Chondrocyte (in vitro differentiated cells): ENCODE results near the gene ATP7B. TPM values are rescaled to one million over a fixed set of nuclear protein-coding genes. Genes with fewer than 3 reads are reported as not detected.

Experiments used
- DNase-seq: peaks from one replicate; pipeline ENCODE4 v3.0.0; 2021; ENCODE audit warnings: mixed read lengths, low spot score
- H3K27ac Mint-ChIP-seq: one replicate; pipeline ENCODE4 v1.8.0; 2021; ENCODE audit warnings: mild to moderate bottlenecking, moderate library complexity, mixed read lengths; ENCODE audit not compliant: unreplicated experiment
- H3K27me3 Mint-ChIP-seq: 2 replicates; pipeline ENCODE4 v1.8.0; 2021; ENCODE audit warnings: low read depth, mixed read lengths
- H3K36me3 Mint-ChIP-seq: 2 replicates; pipeline ENCODE4 v1.8.0; 2021; ENCODE audit warnings: low read depth, mixed read lengths
- H3K4me1 Mint-ChIP-seq: 2 replicates; pipeline ENCODE4 v1.8.0; 2021; ENCODE audit warnings: low read depth, mild to moderate bottlenecking, mixed read lengths
- H3K4me3 Mint-ChIP-seq: one replicate; pipeline ENCODE4 v1.8.0; 2021; ENCODE audit warnings: mild to moderate bottlenecking, moderate library complexity, mixed read lengths; ENCODE audit not compliant: unreplicated experiment
- H3K9me3 Mint-ChIP-seq: 2 replicates; pipeline ENCODE4 v1.8.0; 2021; ENCODE audit warnings: low read depth, mixed read lengths
- total RNA-seq: library from RNA; stranded (reverse); gene quantifications from 3 replicates; pipeline ENCODE4 v1.2.1, GENCODE V29; 2021
- TF ChIP-seq, protein P1 (sequence below): fragments of 200-600 bp; sonication (generic); IDR thresholded peaks from 2 replicates; pipeline ENCODE4 v1.5.0; 2021; ENCODE audit warnings: antibody characterized with exemption, mild to moderate bottlenecking, moderate library complexity

Gene ATP7B
- total RNA-seq, 1 donor from 2014 or later: 16.8 TPM

DNA sequence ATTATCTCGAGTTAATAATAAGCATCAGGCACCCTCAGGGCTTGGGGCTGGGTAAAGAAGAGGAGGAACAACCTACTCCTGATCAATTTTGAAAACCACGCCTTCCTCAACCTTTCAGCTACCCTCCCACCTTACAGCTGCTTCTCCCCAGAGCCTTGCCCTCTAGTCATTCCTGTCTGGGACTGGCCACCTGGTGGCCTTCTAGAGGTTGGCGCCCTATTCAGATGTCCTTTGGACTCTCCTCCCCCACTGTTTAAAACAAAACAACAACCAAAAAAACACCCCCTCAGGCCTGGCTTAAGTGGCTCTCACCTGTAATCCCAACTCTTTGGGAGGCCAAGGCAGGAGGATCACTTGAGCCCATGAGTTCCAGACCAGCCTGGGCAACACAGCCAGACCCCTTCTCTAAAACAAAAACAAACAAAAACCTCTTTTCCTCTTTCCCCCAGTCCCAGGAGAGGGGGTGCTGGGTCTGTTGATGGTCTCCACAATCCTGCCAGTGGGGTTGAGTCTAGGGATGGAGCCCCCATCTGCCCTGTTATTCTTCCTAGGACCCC, 87.2 kb downstream of the ATP7B start:
- Mint-ChIP-seq H3K9me3 (no peaks in the 10 kb centered on the region), H3K4me3 (no peak overlapping the region), H3K36me3 (peaks cover 2% of the 10 kb centered on the region), H3K27ac (no peak overlapping the region), H3K27me3 (no peaks in the 10 kb centered on the region), H3K4me1 (no peaks in the 10 kb centered on the region)
- TF ChIP-seq, protein P1, sequence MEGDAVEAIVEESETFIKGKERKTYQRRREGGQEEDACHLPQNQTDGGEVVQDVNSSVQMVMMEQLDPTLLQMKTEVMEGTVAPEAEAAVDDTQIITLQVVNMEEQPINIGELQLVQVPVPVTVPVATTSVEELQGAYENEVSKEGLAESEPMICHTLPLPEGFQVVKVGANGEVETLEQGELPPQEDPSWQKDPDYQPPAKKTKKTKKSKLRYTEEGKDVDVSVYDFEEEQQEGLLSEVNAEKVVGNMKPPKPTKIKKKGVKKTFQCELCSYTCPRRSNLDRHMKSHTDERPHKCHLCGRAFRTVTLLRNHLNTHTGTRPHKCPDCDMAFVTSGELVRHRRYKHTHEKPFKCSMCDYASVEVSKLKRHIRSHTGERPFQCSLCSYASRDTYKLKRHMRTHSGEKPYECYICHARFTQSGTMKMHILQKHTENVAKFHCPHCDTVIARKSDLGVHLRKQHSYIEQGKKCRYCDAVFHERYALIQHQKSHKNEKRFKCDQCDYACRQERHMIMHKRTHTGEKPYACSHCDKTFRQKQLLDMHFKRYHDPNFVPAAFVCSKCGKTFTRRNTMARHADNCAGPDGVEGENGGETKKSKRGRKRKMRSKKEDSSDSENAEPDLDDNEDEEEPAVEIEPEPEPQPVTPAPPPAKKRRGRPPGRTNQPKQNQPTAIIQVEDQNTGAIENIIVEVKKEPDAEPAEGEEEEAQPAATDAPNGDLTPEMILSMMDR: peak; percentile 43
- DNase-seq: no peak

DNA sequence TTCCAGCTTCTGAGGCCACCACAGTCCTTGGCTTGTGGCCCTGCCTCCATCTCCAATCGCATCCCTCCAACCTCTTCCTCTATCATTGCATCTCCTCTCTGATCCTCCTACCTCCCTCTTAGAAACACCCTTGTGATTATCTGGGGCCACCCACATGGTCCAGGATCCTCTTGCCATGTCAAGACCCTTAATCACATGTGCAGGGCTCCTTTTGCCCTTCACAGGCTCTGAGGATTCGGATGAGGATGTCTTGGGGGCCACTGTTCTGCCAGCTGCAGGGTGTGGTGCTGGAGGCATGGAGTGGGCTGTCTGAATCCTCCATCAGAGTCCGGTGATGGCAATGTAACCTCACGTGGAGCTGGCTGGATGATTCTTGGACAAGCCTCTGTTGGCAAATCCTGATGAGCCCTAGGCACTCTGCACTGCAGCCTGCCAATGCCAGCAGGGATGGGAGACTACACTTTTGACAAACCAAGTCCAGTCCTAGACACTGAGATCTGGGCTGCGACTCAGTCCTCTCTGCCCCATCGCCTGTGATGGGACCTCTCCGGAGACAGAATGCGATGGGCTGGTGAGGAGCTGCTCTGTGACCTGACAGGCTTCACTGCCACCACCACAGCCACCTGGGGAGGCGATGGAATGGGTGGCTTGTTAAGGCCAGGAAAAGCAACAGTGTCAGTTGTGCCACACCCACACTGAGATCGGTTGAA, 88.3 kb downstream of the ATP7B start:
- Mint-ChIP-seq H3K27me3 (no peaks in the 10 kb centered on the region), H3K4me1 (no peaks in the 10 kb centered on the region), H3K36me3 (peaks cover 2% of the 10 kb centered on the region), H3K4me3 (no peak overlapping the region), H3K9me3 (no peaks in the 10 kb centered on the region), H3K27ac (no peak overlapping the region)
- no peak for DNase-seq
- TF ChIP-seq, protein P1: no peak

DNA sequence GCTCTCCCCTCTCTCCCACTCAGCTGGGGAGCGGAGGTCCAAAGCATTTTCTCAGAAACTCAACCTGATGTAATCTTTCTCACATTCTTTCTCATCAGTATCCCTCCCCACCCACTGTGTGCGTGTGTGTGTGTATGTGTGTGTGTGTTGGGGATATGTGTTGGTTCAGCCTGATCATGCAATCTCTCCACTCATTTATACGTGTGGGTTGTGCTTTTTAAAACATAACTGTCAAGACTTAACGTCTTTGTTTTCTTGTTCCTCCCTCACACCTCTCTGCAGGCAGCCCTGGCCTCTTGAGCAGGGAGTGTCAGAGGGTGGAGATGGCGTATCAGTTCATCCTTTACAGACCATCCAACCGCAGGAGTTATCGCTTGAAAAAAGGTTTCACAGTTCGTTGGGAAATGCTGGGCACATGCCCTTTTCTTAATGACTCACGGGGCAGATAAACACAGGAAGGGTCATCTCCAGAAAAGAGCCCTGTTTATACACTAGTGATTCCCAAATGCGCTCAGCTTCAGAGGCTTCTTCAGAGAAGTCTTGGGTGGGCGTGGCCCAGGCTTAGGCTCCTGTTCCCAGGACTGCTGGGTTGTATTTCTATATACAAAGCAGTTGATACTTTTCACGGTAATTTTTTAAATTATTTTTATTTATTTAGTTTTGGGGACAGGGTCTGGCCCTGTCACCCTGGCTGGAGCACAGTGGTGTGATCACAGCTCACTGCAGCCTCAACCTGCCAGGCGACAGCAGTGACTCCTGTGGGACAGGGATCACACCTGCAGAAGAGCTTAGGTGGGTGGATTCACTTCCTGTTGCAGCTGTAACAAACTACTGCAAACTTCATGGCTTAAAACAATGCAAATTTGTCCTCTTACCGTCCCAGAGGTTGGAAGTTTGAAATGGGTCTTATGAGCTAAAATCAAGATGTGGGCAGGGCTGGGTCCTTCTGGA, 89.2 kb downstream of the ATP7B start:
- no peak for DNase-seq
- Mint-ChIP-seq H3K9me3 (no peaks in the 10 kb centered on the region), H3K27me3 (no peaks in the 10 kb centered on the region), H3K4me3 (no peak overlapping the region), H3K27ac (no peak overlapping the region), H3K4me1 (no peaks in the 10 kb centered on the region), H3K36me3 (peaks cover 2% of the 10 kb centered on the region)
- TF ChIP-seq, protein P1: no peak

DNA sequence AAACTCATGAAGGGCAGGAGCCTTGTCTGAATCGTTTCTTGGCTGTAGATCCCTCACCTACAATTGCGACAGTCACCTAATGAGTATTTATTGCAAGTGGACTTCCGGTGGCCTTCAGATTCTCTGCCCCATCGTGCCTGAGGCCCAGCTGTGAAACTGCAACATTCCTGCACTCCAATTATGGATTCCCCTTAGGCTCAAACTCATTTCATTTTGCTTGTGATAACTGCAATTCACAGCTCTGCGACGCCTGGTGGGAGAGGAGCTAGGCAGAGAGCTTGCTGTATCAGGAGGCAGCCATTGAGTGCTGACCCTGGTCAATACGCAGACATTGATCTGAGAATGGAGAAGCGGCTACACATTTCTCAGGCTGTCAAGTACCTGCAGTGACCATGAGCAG, 90.5 kb downstream of the ATP7B start:
- no peaks in the 10 kb centered on the region for H3K9me3 Mint-ChIP-seq
- no peak for DNase-seq
- peaks cover 4% of the 10 kb centered on the region for H3K36me3 Mint-ChIP-seq
- H3K4me3 Mint-ChIP-seq: no peak overlapping the region
- H3K4me1 Mint-ChIP-seq: no peaks in the 10 kb centered on the region
- H3K27ac Mint-ChIP-seq: no peak overlapping the region
- TF ChIP-seq, protein P1: no peak
- H3K27me3 Mint-ChIP-seq: no peaks in the 10 kb centered on the region

DNA sequence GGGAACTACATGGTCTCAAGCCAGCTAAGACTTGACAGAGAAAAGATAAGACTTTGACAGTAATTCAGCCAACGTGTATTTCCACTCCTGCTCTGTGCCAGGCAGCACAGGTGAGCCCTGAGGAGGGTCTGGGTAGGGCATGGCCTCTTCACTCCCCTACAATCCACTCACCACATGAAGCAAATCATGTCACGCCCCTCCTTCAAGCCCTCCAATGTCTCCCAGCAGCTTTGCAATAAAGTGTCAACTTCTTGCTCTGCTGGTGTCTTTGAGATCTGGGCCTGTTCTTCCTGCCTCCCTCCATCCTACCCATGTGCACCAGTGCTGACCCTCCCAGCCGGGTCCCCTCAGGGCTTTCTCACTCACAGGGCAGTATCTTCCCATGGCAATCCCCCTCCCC, 91.0 kb downstream of the ATP7B start:
- H3K9me3 Mint-ChIP-seq: no peaks in the 10 kb centered on the region
- no peak for DNase-seq
- H3K36me3 Mint-ChIP-seq: peaks cover 4% of the 10 kb centered on the region
- no peak overlapping the region for H3K4me3 Mint-ChIP-seq
- H3K27ac Mint-ChIP-seq: no peak overlapping the region
- no peaks in the 10 kb centered on the region for H3K27me3 Mint-ChIP-seq
- no peaks in the 10 kb centered on the region for H3K4me1 Mint-ChIP-seq
- TF ChIP-seq, protein P1: no peak
